Brain pericyte (primary cell): ENCODE data around the gene SPTB.
"Not testable (repeated sequence)": the region's sequence is repeated elsewhere in the genome, so short reads cannot be mapped to it uniquely, and the experiment has no call there.

Source experiments
- DNase-seq: peaks from one replicate; pipeline ENCODE4 v3.0.0-alpha.2; 2012; ENCODE audit warnings: low read depth, low spot score

Gene SPTB

GRCh38 chr14:64821651-64822050, 58.1 kb downstream of the SPTB start:
- no peak for DNase-seq

- DNase-seq, result no peak
Observed at GRCh38 chr14:64818151-64818550, 61.6 kb downstream of the SPTB start.

GRCh38 chr14:64817631-64818030, 62.1 kb downstream of the SPTB start:
- DNase-seq, result no peak

GRCh38 chr14:64816221-64816783, 63.4 kb downstream of the SPTB start:
- no peak for DNase-seq

GRCh38 chr14:64815257-64815656, 64.5 kb downstream of the SPTB start:
- no peak for DNase-seq

- no peak for DNase-seq
Observed at GRCh38 chr14:64812412-64812811, 67.3 kb downstream of the SPTB start.

GRCh38 chr14:64811676-64812075, 68.0 kb downstream of the SPTB start:
- DNase-seq, result no peak

- no peak for DNase-seq
Observed at GRCh38 chr14:64808449-64808848, 71.3 kb downstream of the SPTB start.

GRCh38 chr14:64807551-64807950, 72.2 kb downstream of the SPTB start:
- DNase-seq, result no peak

GRCh38 chr14:64806862-64807495, 72.7 kb downstream of the SPTB start:
- no peak for DNase-seq

- DNase-seq, result no peak
Observed at GRCh38 chr14:64806202-64806861, 73.4 kb downstream of the SPTB start.

GRCh38 chr14:64805646-64806045, 74.1 kb downstream of the SPTB start:
- not testable (repeated sequence) for DNase-seq

GRCh38 chr14:64804754-64805260, 74.9 kb downstream of the SPTB start:
- no peak for DNase-seq

- no peak for DNase-seq
Observed at GRCh38 chr14:64801800-64802199, 77.9 kb downstream of the SPTB start.

GRCh38 chr14:64801046-64801445, 78.7 kb downstream of the SPTB start:
- DNase-seq, result no peak

- no peak for DNase-seq
Observed at GRCh38 chr14:64800000-64800399, 79.7 kb downstream of the SPTB start.

- no peak for DNase-seq
Observed at GRCh38 chr14:64799555-64799954, 80.2 kb downstream of the SPTB start.

- no peak for DNase-seq
Observed at GRCh38 chr14:64796369-64796768, 83.3 kb downstream of the SPTB start.

- DNase-seq, result no peak
Observed at GRCh38 chr14:64795921-64796320, 83.8 kb downstream of the SPTB start.

- no peak for DNase-seq
Observed at GRCh38 chr14:64795211-64795610, 84.5 kb downstream of the SPTB start.

GRCh38 chr14:64792871-64793560, 86.7 kb downstream of the SPTB start:
- DNase-seq, result no peak

- DNase-seq, result no peak
Observed at GRCh38 chr14:64792231-64792630, 87.5 kb downstream of the SPTB start.
